Adrenal gland (tissue), 12 donors: ENCODE measurements around the gene WDR70. TPM values are rescaled to one million over a fixed set of nuclear protein-coding genes. Genes with fewer than 3 reads are reported as not detected.

Experiments
- DNase-seq, 7 donors: peaks; one replicate each; pipeline ENCODE4 v3.0.0-alpha.2; 2019 to 2020
- H3K27ac ChIP-seq, 5 donors: fragments of 200-600 bp; sonication (generic) in 4 of 5; 1 replicate in 3 of 5; 2 replicates in 2 of 5; pipeline versions ENCODE4 v1.5.1 to v1.8.0; 2016 to 2020; ENCODE audit warnings: mild to moderate bottlenecking in 1 of 5
- H3K27me3 ChIP-seq: fragments of 200-600 bp; 2 replicates; pipeline ENCODE4 v1.8.0; 2021
- H3K36me3 ChIP-seq, 2 donors: fragments of 200-600 bp; replicated peaks in 1 of 2; 1 replicate in 1 of 2; 2 replicates in 1 of 2; pipeline versions ENCODE4 v1.5.1 to v1.8.0; 2018 to 2022
- H3K4me1 ChIP-seq, 2 donors: fragments of 200-600 bp; replicated peaks in 1 of 2; 1 replicate in 1 of 2; 2 replicates in 1 of 2; pipeline versions ENCODE4 v1.5.1 to v1.8.0; 2018 to 2021
- H3K4me3 ChIP-seq, 4 donors: fragments of 200-600 bp; sonication (generic) in 3 of 4; one replicate each; pipeline ENCODE4 v1.5.1; 2016 to 2018
- H3K9me3 ChIP-seq, 3 donors: fragments of 200-600 bp; sonication (generic) in 1 of 3; replicated peaks in 1 of 3; 1 replicate in 2 of 3; 2 replicates in 1 of 3; pipeline versions ENCODE4 v1.5.1 to v1.8.0; 2016 to 2021
- POLR2A ChIP-seq, 2 donors: fragments of 450-650 bp; IDR thresholded peaks; one replicate each; pipeline ENCODE4 v1.6.1; 2017; ENCODE audit warnings: antibody characterized with exemption in 2 of 2, mild to moderate bottlenecking in 2 of 2, moderate library complexity in 1 of 2
- WGBS, 4 donors: extraction: QIAGEN DNeasy Blood & Tissue Kit in 2 of 4; methylation state at CpG; one replicate each; pipeline versions ENCODE4 v1.1.5 to v1.1.7; 2013 to 2017; 5-methylcytosine and 5-hydroxymethylcytosine counted together
- intact Hi-C, 2 donors: fragments of 100-400 bp; cut with DNase I; formaldehyde crosslinking; loops; one replicate each; pipeline versions ENCODE4 v1.14.1 to v1.15.0; 2022 to 2023
- polyA plus RNA-seq, 3 donors: library from polyadenylated mRNA; stranded (reverse); fragments of 200-250 nt in 2 of 3; fragments of 350-450 nt in 1 of 3; fragmentation: Illumina TruSeq in 1 of 3; extraction: RNeasy Lipid Tissue Mini Kit (QIAGEN cat#74804) in 1 of 3; gene quantifications; one replicate each; pipeline ENCODE4 v1.2.3, GENCODE V29; 2013 to 2014
- total RNA-seq, 9 donors: library from RNA; depleted of rRNA in 4 of 9; stranded (reverse); fragments of >200 nt in 4 of 9; fragments of 120-200 nt in 1 of 9; fragmentation: NEBNext Ultra II Directional in 1 of 9; extraction: Animal tissue kit (Norgen Biotek cat#: 25700) in 1 of 9; gene quantifications; one replicate each; pipeline versions ENCODE4 v1.1.0 to v1.2.4, GENCODE V29; 2013 to 2023
- TF ChIP-seq, protein P1 (sequence below), 6 experiments: fragments of 450-650 bp in 4 of 6; fragments of 200-600 bp in 2 of 6; sonication (generic) in 1 of 6; IDR thresholded peaks; 1 replicate in 5 of 6; 2 replicates in 1 of 6; pipeline versions ENCODE4 v1.5.1 to v1.8.0; 2016 to 2021; ENCODE audit warnings: antibody characterized with exemption in 6 of 6, mild to moderate bottlenecking in 2 of 6, moderate library complexity in 1 of 6
- donor health status: healthy with polysubstance abuse.
- donor health status: Bipolar disorder and iron deficiency.
- donor health status: DM: yes; HTN: yes; CAD: no.
- donor health status: DM: no; HTN: no; CAD: no.
- donor health status: DM: no; HTN: no; CAD: no.
- donor health status: DM: yes; HTN: yes; CAD: no.

The WDR70 gene
- total and polyA plus RNA-seq, 12 donors: 9.2 to 42.6 (median 28.4) TPM

DNA sequence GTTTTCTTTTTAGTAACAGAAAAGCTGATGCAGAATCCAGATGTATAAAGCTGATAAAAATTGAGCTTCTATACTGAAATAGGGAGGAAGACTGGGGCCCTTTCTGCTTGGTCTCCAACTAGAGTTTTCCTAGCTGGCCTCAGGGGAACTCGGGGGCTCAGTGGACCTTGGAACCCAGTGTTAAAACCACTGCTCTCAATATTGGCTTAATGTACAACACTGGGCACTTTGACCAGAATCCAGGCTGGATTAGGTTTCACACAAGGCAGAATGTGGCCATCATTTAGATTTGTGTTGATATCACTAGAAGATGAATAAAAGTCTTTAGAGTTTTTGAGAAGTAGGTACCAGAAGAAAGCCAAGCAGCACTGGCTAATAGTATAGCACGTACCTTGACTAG is 346.1 kb downstream of the WDR70 start:
- peaks cover 0 to 15% of the 10 kb centered on the region in 2 donors for H3K36me3 ChIP-seq
- H3K27ac ChIP-seq: no peak overlapping the region
- DNase-seq: no peak
- intact Hi-C loops: no loop called here
- WGBS, 4 donors: 97 to 99% (median 98%) methylated on average over 2 of the region's 2 CpGs
- H3K4me1 ChIP-seq: no peaks in the 10 kb centered on the region
- H3K9me3 ChIP-seq: no peaks in the 10 kb centered on the region
- no peaks in the 10 kb centered on the region for H3K27me3 ChIP-seq
- H3K4me3 ChIP-seq: no peak overlapping the region
- TF ChIP-seq POLR2A (IDR thresholded peaks at IDR 0.05): no peak

GRCh38 chr5:37727238-37727637 is 348.1 kb downstream of the WDR70 start:
- H3K36me3 ChIP-seq: peaks cover 0 to 15% of the 10 kb centered on the region in 2 donors
- H3K27me3 ChIP-seq: no peaks in the 10 kb centered on the region
- TF ChIP-seq, protein P1, sequence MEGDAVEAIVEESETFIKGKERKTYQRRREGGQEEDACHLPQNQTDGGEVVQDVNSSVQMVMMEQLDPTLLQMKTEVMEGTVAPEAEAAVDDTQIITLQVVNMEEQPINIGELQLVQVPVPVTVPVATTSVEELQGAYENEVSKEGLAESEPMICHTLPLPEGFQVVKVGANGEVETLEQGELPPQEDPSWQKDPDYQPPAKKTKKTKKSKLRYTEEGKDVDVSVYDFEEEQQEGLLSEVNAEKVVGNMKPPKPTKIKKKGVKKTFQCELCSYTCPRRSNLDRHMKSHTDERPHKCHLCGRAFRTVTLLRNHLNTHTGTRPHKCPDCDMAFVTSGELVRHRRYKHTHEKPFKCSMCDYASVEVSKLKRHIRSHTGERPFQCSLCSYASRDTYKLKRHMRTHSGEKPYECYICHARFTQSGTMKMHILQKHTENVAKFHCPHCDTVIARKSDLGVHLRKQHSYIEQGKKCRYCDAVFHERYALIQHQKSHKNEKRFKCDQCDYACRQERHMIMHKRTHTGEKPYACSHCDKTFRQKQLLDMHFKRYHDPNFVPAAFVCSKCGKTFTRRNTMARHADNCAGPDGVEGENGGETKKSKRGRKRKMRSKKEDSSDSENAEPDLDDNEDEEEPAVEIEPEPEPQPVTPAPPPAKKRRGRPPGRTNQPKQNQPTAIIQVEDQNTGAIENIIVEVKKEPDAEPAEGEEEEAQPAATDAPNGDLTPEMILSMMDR (IDR thresholded peaks at IDR 0.05): no peak
- no peak for TF ChIP-seq POLR2A (IDR thresholded peaks at IDR 0.05)
- no peak for DNase-seq
- WGBS, 4 donors: 89 to 96% (median 92%) methylated on average over 3 of the region's 3 CpGs
- no peaks in the 10 kb centered on the region for H3K9me3 ChIP-seq
- no peak overlapping the region for H3K4me3 ChIP-seq
- no peaks in the 10 kb centered on the region for H3K4me1 ChIP-seq
- intact Hi-C loops: no loop called here
- no peak overlapping the region for H3K27ac ChIP-seq

- Histone ChIP-seq H3K4me1 (no peaks in the 10 kb centered on the region), H3K9me3 (no peaks in the 10 kb centered on the region), H3K27ac (no peak overlapping the region), H3K4me3 (no peak overlapping the region), H3K27me3 (no peaks in the 10 kb centered on the region), H3K36me3 (peaks cover 0 to 15% of the 10 kb centered on the region in 2 donors)
- DNase-seq: no peak
- intact Hi-C loops: no loop called here
- WGBS, 4 donors: 89 to 94% (median 90%) methylated on average over 3 of the region's 3 CpGs
- TF ChIP-seq, protein P1 (IDR thresholded peaks at IDR 0.05): no peak
- TF ChIP-seq POLR2A (IDR thresholded peaks at IDR 0.05): no peak
These were observed 351.9 kb downstream of the WDR70 start for GRCh38 chr5:37730896-37731455.

DNA sequence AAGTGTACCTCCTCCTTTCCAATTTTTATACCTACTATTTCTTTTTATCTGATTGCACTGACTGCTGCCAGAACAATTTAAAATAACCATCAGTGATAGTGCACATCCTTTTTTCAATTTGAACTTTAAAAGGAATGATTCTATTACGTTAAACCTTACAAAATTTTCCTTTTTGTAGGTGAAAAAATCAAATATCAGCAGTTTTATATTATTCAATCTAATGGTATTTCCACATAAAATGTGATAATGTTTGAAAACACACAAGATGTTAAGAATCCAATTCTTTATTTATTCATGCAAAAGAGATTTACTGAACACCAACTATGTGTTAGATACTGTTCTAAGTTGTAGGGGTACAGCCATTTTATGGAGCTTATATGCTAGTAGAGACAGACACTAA is 355.0 kb downstream of the WDR70 start:
- Histone ChIP-seq H3K4me3 (no peak overlapping the region), H3K27me3 (no peaks in the 10 kb centered on the region), H3K27ac (no peak overlapping the region), H3K9me3 (no peaks in the 10 kb centered on the region), H3K36me3 (no peaks in the 10 kb centered on the region), H3K4me1 (peaks cover 12 to 18% of the 10 kb centered on the region in 2 donors)
- intact Hi-C loops: no loop called here
- TF ChIP-seq, protein P1 (IDR thresholded peaks at IDR 0.05): no peak
- TF ChIP-seq POLR2A (IDR thresholded peaks at IDR 0.05): no peak
- WGBS, 4 donors: 0% methylated on average over 1 of the region's 1 CpG
- DNase-seq: no peak

DNA sequence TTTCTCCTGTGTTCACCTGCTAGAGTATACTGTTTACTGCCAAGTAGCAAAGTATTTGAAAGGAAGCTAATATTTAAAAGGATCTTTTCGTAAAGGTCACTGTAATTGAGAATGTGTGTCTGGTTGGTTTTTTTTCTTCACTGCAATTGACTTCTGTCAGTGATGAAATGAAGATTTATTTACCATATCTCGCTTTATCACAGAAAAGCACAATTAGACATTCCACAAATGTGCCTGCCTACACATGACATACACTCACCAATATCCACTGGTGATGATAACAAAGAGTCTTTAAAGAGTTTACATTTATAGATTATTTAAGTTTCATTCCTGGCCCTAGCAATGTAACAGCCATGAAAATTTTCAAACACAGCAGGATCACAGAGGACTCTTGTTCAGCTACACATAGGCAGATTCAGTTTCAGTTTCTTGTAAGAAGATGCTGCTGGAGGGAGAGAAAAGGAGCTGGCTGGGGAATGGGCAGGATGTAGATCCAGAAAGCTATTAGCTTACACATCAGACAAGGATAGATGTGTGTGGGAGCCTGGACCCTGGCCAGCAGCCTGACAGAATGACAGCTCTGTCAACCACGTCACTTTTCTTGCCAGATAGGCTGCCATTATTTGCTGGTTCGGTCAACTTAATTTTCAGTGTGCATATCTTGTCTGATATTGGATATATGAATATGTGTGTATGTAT is 356.7 kb downstream of the WDR70 start:
- intact Hi-C loops: no loop called here
- no peaks in the 10 kb centered on the region for H3K27me3 ChIP-seq
- WGBS, 4 donors: 57 to 68% (median 64%) methylated on average over 4 of the region's 4 CpGs

More for the DNA sequence above, 356.7 kb downstream of the WDR70 start:
- H3K4me1 ChIP-seq: peaks cover 23 to 34% of the 10 kb centered on the region in 2 donors
- no peaks in the 10 kb centered on the region for H3K36me3 ChIP-seq
- H3K27ac ChIP-seq: no peak overlapping the region
- DNase-seq: no peak
- no peak overlapping the region for H3K4me3 ChIP-seq
- H3K9me3 ChIP-seq: no peaks in the 10 kb centered on the region
- TF ChIP-seq, protein P1 (IDR thresholded peaks at IDR 0.05): no peak
- no peak for TF ChIP-seq POLR2A (IDR thresholded peaks at IDR 0.05)
